HepG2 (cell line): Measurements from ENCODE around the gene LMAN1L. TPM values are rescaled to one million over a fixed set of nuclear protein-coding genes. Genes with fewer than 3 reads are reported as not detected.

Experiments used
- ATAC-seq: fragments of 200-7000 bp; cut with Tn5 transposase; 3 replicates; pipeline ENCODE4 v1.9.1; 2020; ENCODE audit warnings: mild to moderate bottlenecking, moderate library complexity
- BruUV-seq: library from RNA; stranded (reverse); fragments of 400-500 nt; replicated peaks from 2 replicates; lab custom pipeline; 2021; lab: Mats Ljungman, UMichigan
- CTCF ChIA-PET: fragments of 300-600 bp; formaldehyde crosslinking; extraction: SDS; loops from one replicate; lab custom pipeline; 2021; ENCODE audit warnings: low total read pairs, inconsistent platforms, low intra/inter-chr PET ratio; lab: Yijun Ruan, JAX
- POLR2A ChIA-PET: fragments of 350-600 bp; sonication (Branson Sonifier 250); formaldehyde crosslinking; loops from one replicate; lab custom pipeline; 2020; ENCODE audit warnings: antibody characterized with exemption, inconsistent platforms; lab: Yijun Ruan, JAX
- DNase-seq: peaks from one replicate; pipeline ENCODE4 v3.0.0-alpha.2; 2015; ENCODE audit warnings: low spot score
- FAIRE-seq: peaks from 3 replicates; lab custom pipeline; 2011; peaks lifted over from hg19 to GRCh38; lab: Jason Lieb, UNC
- H2AFZ ChIP-seq: one replicate; pipeline ENCODE4 v1.6.1; 2011; ENCODE audit warnings: low read length, inconsistent platforms
- H3K27ac ChIP-seq: fragments of 300-600 bp; 3 replicates; pipeline ENCODE4 v1.8.0; 2011; ENCODE audit warnings: mixed run types, mild to moderate bottlenecking, mixed read lengths, low read length, inconsistent platforms; ENCODE audit not compliant: insufficient read depth; ENCODE audit errors: extremely low read length
- H3K27me3 ChIP-seq, 2 experiments: fragments of 200-600 bp in 1 of 2; 2 replicates in 1 of 2; 3 replicates in 1 of 2; pipeline versions ENCODE4 v1.6.0 to v1.8.0; 2011; ENCODE audit warnings: low read length in 2 of 2, mild to moderate bottlenecking in 2 of 2, moderate library complexity in 2 of 2, inconsistent platforms in 1 of 2; ENCODE audit not compliant: insufficient read depth in 2 of 2, control insufficient read depth in 1 of 2
- H3K36me3 ChIP-seq, 2 experiments: fragments of 200-600 bp in 1 of 2; replicated peaks in 1 of 2; 2 replicates in 1 of 2; 3 replicates in 1 of 2; pipeline versions ENCODE4 v1.5.1 to v1.8.0; 2011; ENCODE audit warnings: low read length in 2 of 2, inconsistent platforms in 1 of 2; ENCODE audit not compliant: insufficient read depth in 2 of 2, control insufficient read depth in 1 of 2
- H3K4me1 ChIP-seq: 2 replicates; pipeline ENCODE4 v1.5.1; 2012; ENCODE audit warnings: low read length, inconsistent platforms; ENCODE audit not compliant: insufficient read depth
- H3K4me2 ChIP-seq: 2 replicates; pipeline ENCODE4 v1.6.0; 2011; ENCODE audit warnings: low read depth, low read length, inconsistent platforms
- H3K4me3 ChIP-seq, 3 experiments: fragments of 200-600 bp in 1 of 3; sonication (generic), shearing (Covaris generic) in 1 of 3; replicated peaks in 1 of 3; 2 replicates each; pipeline ENCODE4 v1.5.1; 2011 to 2016; ENCODE audit warnings: low read length in 3 of 3, inconsistent platforms in 2 of 3, low read depth in 2 of 3, mild to moderate bottlenecking in 2 of 3, control low read depth in 1 of 3, mixed read lengths in 1 of 3; ENCODE audit not compliant: insufficient read depth in 1 of 3
- H3K79me2 ChIP-seq: one replicate; pipeline ENCODE4 v1.6.1; 2011; ENCODE audit warnings: low read length, inconsistent platforms; ENCODE audit not compliant: insufficient read depth
- H3K9ac ChIP-seq: 2 replicates; pipeline ENCODE4 v1.6.0; 2011; ENCODE audit warnings: mild to moderate bottlenecking, low read depth, low read length, inconsistent platforms; ENCODE audit not compliant: insufficient read depth
- H3K9me3 ChIP-seq: 2 replicates; pipeline ENCODE4 v1.5.1; 2012; ENCODE audit warnings: mild to moderate bottlenecking, low read length
- H4K20me1 ChIP-seq: 2 replicates; pipeline ENCODE4 v1.6.0; 2011; ENCODE audit warnings: inconsistent platforms, mild to moderate bottlenecking, low read length, moderate library complexity; ENCODE audit not compliant: insufficient read depth
- GTF2F1 ChIP-seq: fragments of 150-350 bp; IDR thresholded peaks from 2 replicates; pipeline ENCODE4 v1.6.1; 2014; ENCODE audit warnings: low read length
- SALL2 ChIP-seq: sonication (generic); formaldehyde crosslinking; IDR thresholded peaks from 2 replicates; pipeline ENCODE4 v1.8.1; 2023; ENCODE audit warnings: mild to moderate bottlenecking, missing genetic modification reagents, inconsistent platforms
- ZFP36L2 ChIP-seq: sonication (generic); formaldehyde crosslinking; IDR thresholded peaks from 2 replicates; pipeline ENCODE4 v1.4.0; 2020; ENCODE audit warnings: missing genetic modification reagents
- ZNF468 ChIP-seq: sonication (generic); formaldehyde crosslinking; IDR thresholded peaks from 2 replicates; pipeline ENCODE4 v1.8.0; 2022; ENCODE audit warnings: mild to moderate bottlenecking, moderate library complexity, missing genetic modification reagents
- ZNF792 ChIP-seq: IDR thresholded peaks from 2 replicates; pipeline ENCODE4 v1.6.1; 2016
- WGBS: methylation state at CpG from one replicate; pipeline ENCODE4 v1.1.6; 2017; ENCODE audit warnings: low lambda C conversion rate; 5-methylcytosine and 5-hydroxymethylcytosine counted together
- in situ Hi-C: cut with HindIII; loops from 2 replicates; pipeline ENCODE4 v1.10.0; 2017; ENCODE audit warnings: low pct_unique_long_range_greater_than_20kb; ENCODE audit not compliant: extremely low pct_ligation_motif_present
- intact Hi-C: fragments of 100-400 bp; cut with micrococcal nuclease; formaldehyde crosslinking; loops from one replicate; pipeline ENCODE4 v1.10.0; 2022; ENCODE audit not compliant: unreplicated experiment
- polyA plus RNA-seq, 8 experiments: library from polyadenylated mRNA; depleted of rRNA in 3 of 8; stranded (reverse) in 7 of 8; unstranded in 1 of 8; fragments of >200 nt; fragmentation: Illumina TruSeq in 4 of 8; extraction: Trizol in 4 of 8; gene quantifications; 2 replicates each; pipeline versions ENCODE4 v1.2.1 to v1.2.3, GENCODE V29; 2011 to 2016; ENCODE audit warnings: low read depth in 4 of 8, missing spikeins in 1 of 8, mixed read lengths in 1 of 8; ENCODE audit not compliant: insufficient read depth in 1 of 8
- total RNA-seq, 5 experiments: library from RNA; depleted of rRNA; stranded (reverse); fragments of >200 nt; fragmentation: Illumina TruSeq; extraction: Trizol; gene quantifications; 2 replicates each; pipeline ENCODE4 v1.2.3, GENCODE V29; 2016; ENCODE audit warnings: low read depth in 1 of 5
- TF ChIP-seq, protein P1 (sequence below): sonication (generic); formaldehyde crosslinking; IDR thresholded peaks from 2 replicates; pipeline ENCODE4 v1.4.0; 2020; ENCODE audit warnings: mild to moderate bottlenecking, missing genetic modification reagents
- TF ChIP-seq, protein P2 (sequence below): IDR thresholded peaks from 2 replicates; pipeline ENCODE4 v1.6.1; 2016; ENCODE audit warnings: mild to moderate bottlenecking, missing biosample characterization, missing genetic modification reagents
- TF ChIP-seq, protein P3 (sequence below): sonication (generic); formaldehyde crosslinking; IDR thresholded peaks from one replicate; pipeline ENCODE4 v1.5.1; 2020; ENCODE audit warnings: mild to moderate bottlenecking, missing genetic modification reagents; ENCODE audit errors: not compliant biosample characterization

Gene LMAN1L
- total and polyA plus RNA-seq, 2 of the 13 experiments (the other 11 are each of a cell fraction or from before 2014, with no cell fraction given) = not detected

DNA sequence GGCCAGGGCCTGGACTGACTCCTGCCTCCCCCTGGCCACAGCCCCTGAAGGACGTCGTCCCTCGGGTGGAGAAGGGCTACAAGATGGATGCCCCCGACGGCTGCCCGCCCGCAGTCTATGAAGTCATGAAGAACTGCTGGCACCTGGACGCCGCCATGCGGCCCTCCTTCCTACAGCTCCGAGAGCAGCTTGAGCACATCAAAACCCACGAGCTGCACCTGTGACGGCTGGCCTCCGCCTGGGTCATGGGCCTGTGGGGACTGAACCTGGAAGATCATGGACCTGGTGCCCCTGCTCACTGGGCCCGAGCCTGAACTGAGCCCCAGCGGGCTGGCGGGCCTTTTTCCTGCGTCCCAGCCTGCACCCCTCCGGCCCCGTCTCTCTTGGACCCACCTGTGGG is 10.3 kb upstream of the LMAN1L start:
- intact Hi-C loops = no loop called here

DNA sequence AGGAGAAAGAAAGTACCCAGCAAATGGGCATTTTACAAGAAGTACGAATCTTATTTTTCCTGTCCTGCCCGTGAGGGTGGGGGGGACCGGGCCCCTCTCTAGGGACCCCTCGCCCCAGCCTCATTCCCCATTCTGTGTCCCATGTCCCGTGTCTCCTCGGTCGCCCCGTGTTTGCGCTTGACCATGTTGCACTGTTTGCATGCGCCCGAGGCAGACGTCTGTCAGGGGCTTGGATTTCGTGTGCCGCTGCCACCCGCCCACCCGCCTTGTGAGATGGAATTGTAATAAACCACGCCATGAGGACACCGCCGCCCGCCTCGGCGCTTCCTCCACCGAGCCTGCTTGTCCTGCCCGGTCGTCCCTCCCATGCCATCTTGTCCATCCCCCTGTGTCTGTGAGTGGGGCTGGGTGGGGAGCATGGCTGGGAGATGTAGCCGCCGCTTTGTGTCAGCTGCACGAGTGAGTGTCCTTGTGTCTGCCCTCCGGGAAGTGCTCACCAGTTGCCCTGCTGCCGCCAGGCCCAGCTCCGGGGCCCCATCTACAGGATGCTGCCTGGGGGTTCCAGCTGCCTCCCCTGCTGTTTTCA is 9.7 kb upstream of the LMAN1L start:
- CTCF ChIA-PET = no interaction called here
- in situ Hi-C loops = no loop called here
- no peak for FAIRE-seq
- no peak for TF ChIP-seq ZNF468 (CRISPR knock-in tag)
- TF ChIP-seq, protein P1, sequence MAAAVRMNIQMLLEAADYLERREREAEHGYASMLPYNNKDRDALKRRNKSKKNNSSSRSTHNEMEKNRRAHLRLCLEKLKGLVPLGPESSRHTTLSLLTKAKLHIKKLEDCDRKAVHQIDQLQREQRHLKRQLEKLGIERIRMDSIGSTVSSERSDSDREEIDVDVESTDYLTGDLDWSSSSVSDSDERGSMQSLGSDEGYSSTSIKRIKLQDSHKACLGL (CRISPR knock-in tag) = no peak
- TF ChIP-seq, protein P2, sequence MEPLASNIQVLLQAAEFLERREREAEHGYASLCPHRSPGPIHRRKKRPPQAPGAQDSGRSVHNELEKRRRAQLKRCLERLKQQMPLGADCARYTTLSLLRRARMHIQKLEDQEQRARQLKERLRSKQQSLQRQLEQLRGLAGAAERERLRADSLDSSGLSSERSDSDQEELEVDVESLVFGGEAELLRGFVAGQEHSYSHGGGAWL = no peak
- TF ChIP-seq, protein P3, sequence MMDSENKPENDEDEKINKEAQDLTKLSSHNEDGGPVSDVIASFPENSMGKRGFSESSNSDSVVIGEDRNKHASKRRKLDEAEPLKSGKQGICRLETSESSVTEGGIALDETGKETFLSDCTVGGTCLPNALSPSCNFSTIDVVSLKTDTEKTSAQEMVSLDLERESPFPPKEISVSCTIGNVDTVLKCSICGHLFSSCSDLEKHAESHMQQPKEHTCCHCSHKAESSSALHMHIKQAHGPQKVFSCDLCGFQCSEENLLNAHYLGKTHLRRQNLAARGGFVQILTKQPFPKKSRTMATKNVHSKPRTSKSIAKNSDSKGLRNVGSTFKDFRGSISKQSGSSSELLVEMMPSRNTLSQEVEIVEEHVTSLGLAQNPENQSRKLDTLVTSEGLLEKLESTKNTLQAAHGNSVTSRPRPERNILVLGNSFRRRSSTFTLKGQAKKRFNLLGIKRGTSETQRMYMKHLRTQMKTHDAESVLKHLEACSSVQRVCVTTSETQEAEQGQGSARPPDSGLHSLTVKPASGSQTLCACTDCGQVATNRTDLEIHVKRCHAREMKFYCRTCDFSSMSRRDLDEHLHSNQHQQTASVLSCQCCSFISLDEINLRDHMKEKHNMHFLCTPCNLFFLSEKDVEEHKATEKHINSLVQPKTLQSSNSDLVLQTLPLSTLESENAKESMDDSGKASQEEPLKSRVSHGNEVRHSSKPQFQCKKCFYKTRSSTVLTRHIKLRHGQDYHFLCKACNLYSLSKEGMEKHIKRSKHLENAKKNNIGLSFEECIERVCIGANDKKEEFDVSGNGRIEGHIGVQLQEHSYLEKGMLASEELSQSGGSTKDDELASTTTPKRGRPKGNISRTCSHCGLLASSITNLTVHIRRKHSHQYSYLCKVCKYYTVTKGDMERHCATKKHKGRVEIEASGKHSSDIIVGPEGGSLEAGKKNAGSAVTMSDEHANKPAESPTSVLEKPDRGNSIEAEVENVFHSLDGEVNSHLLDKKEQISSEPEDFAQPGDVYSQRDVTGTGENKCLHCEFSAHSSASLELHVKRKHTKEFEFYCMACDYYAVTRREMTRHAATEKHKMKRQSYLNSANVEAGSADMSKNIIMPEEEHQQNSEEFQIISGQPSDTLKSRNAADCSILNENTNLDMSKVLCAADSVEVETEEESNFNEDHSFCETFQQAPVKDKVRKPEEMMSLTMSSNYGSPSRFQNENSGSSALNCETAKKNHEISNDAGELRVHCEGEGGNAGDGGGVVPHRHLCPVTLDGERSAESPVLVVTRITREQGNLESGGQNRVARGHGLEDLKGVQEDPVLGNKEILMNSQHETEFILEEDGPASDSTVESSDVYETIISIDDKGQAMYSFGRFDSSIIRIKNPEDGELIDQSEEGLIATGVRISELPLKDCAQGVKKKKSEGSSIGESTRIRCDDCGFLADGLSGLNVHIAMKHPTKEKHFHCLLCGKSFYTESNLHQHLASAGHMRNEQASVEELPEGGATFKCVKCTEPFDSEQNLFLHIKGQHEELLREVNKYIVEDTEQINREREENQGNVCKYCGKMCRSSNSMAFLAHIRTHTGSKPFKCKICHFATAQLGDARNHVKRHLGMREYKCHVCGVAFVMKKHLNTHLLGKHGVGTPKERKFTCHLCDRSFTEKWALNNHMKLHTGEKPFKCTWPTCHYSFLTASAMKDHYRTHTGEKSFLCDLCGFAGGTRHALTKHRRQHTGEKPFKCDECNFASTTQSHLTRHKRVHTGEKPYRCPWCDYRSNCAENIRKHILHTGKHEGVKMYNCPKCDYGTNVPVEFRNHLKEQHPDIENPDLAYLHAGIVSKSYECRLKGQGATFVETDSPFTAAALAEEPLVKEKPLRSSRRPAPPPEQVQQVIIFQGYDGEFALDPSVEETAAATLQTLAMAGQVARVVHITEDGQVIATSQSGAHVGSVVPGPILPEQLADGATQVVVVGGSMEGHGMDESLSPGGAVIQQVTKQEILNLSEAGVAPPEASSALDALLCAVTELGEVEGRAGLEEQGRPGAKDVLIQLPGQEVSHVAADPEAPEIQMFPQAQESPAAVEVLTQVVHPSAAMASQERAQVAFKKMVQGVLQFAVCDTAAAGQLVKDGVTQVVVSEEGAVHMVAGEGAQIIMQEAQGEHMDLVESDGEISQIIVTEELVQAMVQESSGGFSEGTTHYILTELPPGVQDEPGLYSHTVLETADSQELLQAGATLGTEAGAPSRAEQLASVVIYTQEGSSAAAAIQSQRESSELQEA (CRISPR knock-in tag) = no peak
- no peak for TF ChIP-seq GTF2F1

More for the DNA sequence above, 10.3 kb upstream of the LMAN1L start:
- no TSS peak for BruUV-seq
- no peak for TF ChIP-seq ZNF792 (CRISPR knock-in tag)
- no peak for TF ChIP-seq ZFP36L2
- TF ChIP-seq SALL2 (CRISPR knock-in tag) = no peak
- Histone ChIP-seq H2AFZ (no peak overlapping the region), H3K9me3 (no peaks in the 10 kb centered on the region), H3K79me2 (no peaks in the 10 kb centered on the region), H3K4me3 (no peak overlapping the region), H4K20me1 (no peaks in the 10 kb centered on the region; the same call in 1 of the 2 replicates), H3K27me3 (no peaks in the 10 kb centered on the region), H3K27ac (no peak overlapping the region), H3K9ac (no peak overlapping the region), H3K4me2 (no peak overlapping the region), H3K36me3 (peaks cover 18 to 41% of the 10 kb centered on the region in 2 experiments), H3K4me1 (peaks cover 13% of the 10 kb centered on the region)
- ChIA-PET CTCF (no interaction called here), POLR2A (no interaction called here)
- in situ Hi-C loops = no loop called here
- DNase-seq (no peak), FAIRE-seq (no peak), ATAC-seq (no peak)
- 100% methylated on average over 8 of the region's 20 CpGs for WGBS

More for the DNA sequence above, 9.7 kb upstream of the LMAN1L start:
- H3K9ac ChIP-seq = no peak overlapping the region
- no peaks in the 10 kb centered on the region; the same call in 1 of the 2 replicates for H4K20me1 ChIP-seq
- H3K36me3 ChIP-seq = peaks cover 18 to 40% of the 10 kb centered on the region in 2 experiments
- H3K9me3 ChIP-seq = no peaks in the 10 kb centered on the region
- ATAC-seq (no peak), DNase-seq (no peak)
- over 99% methylated on average over 27 of the region's 31 CpGs for WGBS
- no peak overlapping the region for H2AFZ ChIP-seq
- BruUV-seq = no TSS peak
- intact Hi-C loops = no loop called here
- no peak overlapping the region for H3K4me3 ChIP-seq
- peaks cover 13% of the 10 kb centered on the region for H3K4me1 ChIP-seq
- no peaks in the 10 kb centered on the region; a peak in 1 of 5 replicates for H3K27me3 ChIP-seq
- H3K79me2 ChIP-seq = no peaks in the 10 kb centered on the region
- POLR2A ChIA-PET = no interaction called here
- no peak overlapping the region for H3K4me2 ChIP-seq
- no peak overlapping the region for H3K27ac ChIP-seq
